HepG2 (cell line): ENCODE data around the gene MRPS35. TPM values are rescaled to one million over a fixed set of nuclear protein-coding genes. Genes with fewer than 3 reads are reported as not detected.

Source experiments
- ATAC-seq: fragments of 200-7000 bp; cut with Tn5 transposase; 3 replicates; pipeline ENCODE4 v1.9.1; 2020; ENCODE audit warnings: mild to moderate bottlenecking, moderate library complexity
- BruUV-seq: library from RNA; stranded (reverse); fragments of 400-500 nt; replicated peaks from 2 replicates; lab custom pipeline; 2021; lab: Mats Ljungman, UMichigan
- CTCF ChIA-PET: fragments of 300-600 bp; formaldehyde crosslinking; extraction: SDS; loops from one replicate; lab custom pipeline; 2021; ENCODE audit warnings: low total read pairs, inconsistent platforms, low intra/inter-chr PET ratio; lab: Yijun Ruan, JAX
- POLR2A ChIA-PET: fragments of 350-600 bp; sonication (Branson Sonifier 250); formaldehyde crosslinking; loops from one replicate; lab custom pipeline; 2020; ENCODE audit warnings: antibody characterized with exemption, inconsistent platforms; lab: Yijun Ruan, JAX
- DNase-seq: peaks from one replicate; pipeline ENCODE4 v3.0.0-alpha.2; 2015; ENCODE audit warnings: low spot score
- FAIRE-seq: peaks from 3 replicates; lab custom pipeline; 2011; peaks lifted over from hg19 to GRCh38; lab: Jason Lieb, UNC
- H2AFZ ChIP-seq: one replicate; pipeline ENCODE4 v1.6.1; 2011; ENCODE audit warnings: low read length, inconsistent platforms
- H3K27ac ChIP-seq: fragments of 300-600 bp; 3 replicates; pipeline ENCODE4 v1.8.0; 2011; ENCODE audit warnings: mixed run types, mild to moderate bottlenecking, mixed read lengths, low read length, inconsistent platforms; ENCODE audit not compliant: insufficient read depth; ENCODE audit errors: extremely low read length
- H3K27me3 ChIP-seq, 2 experiments: fragments of 200-600 bp in 1 of 2; 2 replicates in 1 of 2; 3 replicates in 1 of 2; pipeline versions ENCODE4 v1.6.0 to v1.8.0; 2011; ENCODE audit warnings: low read length in 2 of 2, mild to moderate bottlenecking in 2 of 2, moderate library complexity in 2 of 2, inconsistent platforms in 1 of 2; ENCODE audit not compliant: insufficient read depth in 2 of 2, control insufficient read depth in 1 of 2
- H3K36me3 ChIP-seq, 2 experiments: fragments of 200-600 bp in 1 of 2; replicated peaks in 1 of 2; 2 replicates in 1 of 2; 3 replicates in 1 of 2; pipeline versions ENCODE4 v1.5.1 to v1.8.0; 2011; ENCODE audit warnings: low read length in 2 of 2, inconsistent platforms in 1 of 2; ENCODE audit not compliant: insufficient read depth in 2 of 2, control insufficient read depth in 1 of 2
- H3K4me1 ChIP-seq: 2 replicates; pipeline ENCODE4 v1.5.1; 2012; ENCODE audit warnings: low read length, inconsistent platforms; ENCODE audit not compliant: insufficient read depth
- H3K4me2 ChIP-seq: 2 replicates; pipeline ENCODE4 v1.6.0; 2011; ENCODE audit warnings: low read depth, low read length, inconsistent platforms
- H3K4me3 ChIP-seq, 3 experiments: fragments of 200-600 bp in 1 of 3; sonication (generic), shearing (Covaris generic) in 1 of 3; replicated peaks in 1 of 3; 2 replicates each; pipeline ENCODE4 v1.5.1; 2011 to 2016; ENCODE audit warnings: low read length in 3 of 3, inconsistent platforms in 2 of 3, low read depth in 2 of 3, mild to moderate bottlenecking in 2 of 3, control low read depth in 1 of 3, mixed read lengths in 1 of 3; ENCODE audit not compliant: insufficient read depth in 1 of 3
- H3K79me2 ChIP-seq: one replicate; pipeline ENCODE4 v1.6.1; 2011; ENCODE audit warnings: low read length, inconsistent platforms; ENCODE audit not compliant: insufficient read depth
- H3K9ac ChIP-seq: 2 replicates; pipeline ENCODE4 v1.6.0; 2011; ENCODE audit warnings: mild to moderate bottlenecking, low read depth, low read length, inconsistent platforms; ENCODE audit not compliant: insufficient read depth
- H3K9me3 ChIP-seq: 2 replicates; pipeline ENCODE4 v1.5.1; 2012; ENCODE audit warnings: mild to moderate bottlenecking, low read length
- H4K20me1 ChIP-seq: 2 replicates; pipeline ENCODE4 v1.6.0; 2011; ENCODE audit warnings: inconsistent platforms, mild to moderate bottlenecking, low read length, moderate library complexity; ENCODE audit not compliant: insufficient read depth
- BORCS8-MEF2B ChIP-seq: sonication (generic); formaldehyde crosslinking; IDR thresholded peaks from 2 replicates; pipeline ENCODE4 v1.8.0; 2022; ENCODE audit warnings: mild to moderate bottlenecking, missing genetic modification reagents
- EZH2 ChIP-seq: conservative IDR thresholded peaks from 2 replicates; pipeline ENCODE4 v1.6.1; 2012; ENCODE audit warnings: mild to moderate bottlenecking, low read depth, low read length, moderate library complexity
- FOSL2 ChIP-seq: sonication (generic); formaldehyde crosslinking; IDR thresholded peaks from 2 replicates; pipeline ENCODE4 v1.4.0; 2020; ENCODE audit warnings: missing genetic modification reagents
- GPBP1L1 ChIP-seq: sonication (generic); formaldehyde crosslinking; IDR thresholded peaks from 2 replicates; pipeline ENCODE4 v1.5.0; 2020; ENCODE audit warnings: mild to moderate bottlenecking, missing genetic modification reagents
- ONECUT2 ChIP-seq: sonication (generic); formaldehyde crosslinking; IDR thresholded peaks from 2 replicates; pipeline ENCODE4 v1.4.0; 2020; ENCODE audit warnings: missing genetic modification reagents
- PRDM15 ChIP-seq: sonication (generic); formaldehyde crosslinking; IDR thresholded peaks from 2 replicates; pipeline ENCODE4 v1.4.0; 2020; ENCODE audit warnings: missing genetic modification reagents
- SP140L ChIP-seq: sonication (generic); formaldehyde crosslinking; IDR thresholded peaks from 2 replicates; pipeline ENCODE4 v1.4.0; 2020; ENCODE audit warnings: missing genetic modification reagents, borderline replicate concordance
- TBX3 ChIP-seq: fragments of 450-650 bp; IDR thresholded peaks from 2 replicates; pipeline ENCODE4 v1.6.1; 2017; ENCODE audit warnings: antibody characterized with exemption, mild to moderate bottlenecking, inconsistent platforms, borderline replicate concordance
- XRCC5 ChIP-seq: fragments of 200-400 bp; formaldehyde crosslinking; optimal IDR thresholded peaks from 2 replicates; pipeline ENCODE3; 2017; ENCODE audit warnings: mild to moderate bottlenecking, low read length
- ZFP62 ChIP-seq: sonication (generic); formaldehyde crosslinking; IDR thresholded peaks from 2 replicates; pipeline ENCODE4 v1.4.0; 2020; ENCODE audit warnings: missing genetic modification reagents
- ZNF619 ChIP-seq: sonication (generic); formaldehyde crosslinking; IDR thresholded peaks from 2 replicates; pipeline ENCODE4 v1.4.0; 2020; ENCODE audit warnings: mild to moderate bottlenecking, missing genetic modification reagents
- WGBS: methylation state at CpG from one replicate; pipeline ENCODE4 v1.1.6; 2017; ENCODE audit warnings: low lambda C conversion rate; 5-methylcytosine and 5-hydroxymethylcytosine counted together
- in situ Hi-C: cut with HindIII; loops from 2 replicates; pipeline ENCODE4 v1.10.0; 2017; ENCODE audit warnings: low pct_unique_long_range_greater_than_20kb; ENCODE audit not compliant: extremely low pct_ligation_motif_present
- intact Hi-C: fragments of 100-400 bp; cut with micrococcal nuclease; formaldehyde crosslinking; loops from one replicate; pipeline ENCODE4 v1.10.0; 2022; ENCODE audit not compliant: unreplicated experiment
- polyA plus RNA-seq, 8 experiments: library from polyadenylated mRNA; depleted of rRNA in 3 of 8; stranded (reverse) in 7 of 8; unstranded in 1 of 8; fragments of >200 nt; fragmentation: Illumina TruSeq in 4 of 8; extraction: Trizol in 4 of 8; gene quantifications; 2 replicates each; pipeline versions ENCODE4 v1.2.1 to v1.2.3, GENCODE V29; 2011 to 2016; ENCODE audit warnings: low read depth in 4 of 8, missing spikeins in 1 of 8, mixed read lengths in 1 of 8; ENCODE audit not compliant: insufficient read depth in 1 of 8
- total RNA-seq, 5 experiments: library from RNA; depleted of rRNA; stranded (reverse); fragments of >200 nt; fragmentation: Illumina TruSeq; extraction: Trizol; gene quantifications; 2 replicates each; pipeline ENCODE4 v1.2.3, GENCODE V29; 2016; ENCODE audit warnings: low read depth in 1 of 5

The MRPS35 gene
- total and polyA plus RNA-seq, 2 of the 13 experiments (the other 11 are each of a cell fraction or from before 2014, with no cell fraction given), result 63.4 to 104 TPM

GRCh38 chr12:27802936-27803335, 92.3 kb downstream of the MRPS35 start:
- intact Hi-C loops, result no loop called here
- Histone ChIP-seq H3K4me1 (no peaks in the 10 kb centered on the region), H3K4me3 (no peak overlapping the region), H3K4me2 (no peak overlapping the region), H3K9me3 (no peaks in the 10 kb centered on the region), H3K27me3 (no peaks in the 10 kb centered on the region), H2AFZ (no peak overlapping the region), H3K36me3 (peaks cover 1 to 11% of the 10 kb centered on the region in 2 experiments; a peak in 3 of 5 replicates), H3K79me2 (no peaks in the 10 kb centered on the region), H3K9ac (no peak overlapping the region), H3K27ac (no peak overlapping the region), H4K20me1 (no peaks in the 10 kb centered on the region)
- ChIA-PET CTCF (no interaction called here), POLR2A (no interaction called here)
- ATAC-seq, result no peak
- WGBS, result 91% methylated on average over 2 of the region's 2 CpGs
- in situ Hi-C loops, result no loop called here
- no peak for DNase-seq
- no peak for FAIRE-seq
- BruUV-seq, result no TSS peak
- TF ChIP-seq EZH2, result no peak
- no peak for TF ChIP-seq ZFP62 (CRISPR knock-in tag)
- TF ChIP-seq BORCS8-MEF2B (CRISPR knock-in tag), result no peak
- TF ChIP-seq PRDM15 (CRISPR knock-in tag), result no peak
- no peak for TF ChIP-seq GPBP1L1 (CRISPR knock-in tag)
- no peak for TF ChIP-seq ZNF619 (CRISPR knock-in tag)
- no peak for TF ChIP-seq SP140L
- TF ChIP-seq ONECUT2 (CRISPR knock-in tag), result no peak
- TF ChIP-seq FOSL2 (CRISPR knock-in tag), result no peak
- TF ChIP-seq TBX3, result no peak
- TF ChIP-seq XRCC5, result no peak
